Measurements from ENCODE around the gene GRAMD2B.

GRCh38 chr5:126481243-126481642 is 58.0 kb downstream of the GRAMD2B start:
- TF ChIP-seq POLR2A (IDR thresholded peaks at IDR 0.05) (no peak), CTCF (IDR thresholded peaks at IDR 0.05) (no peak)

All from breast epithelium (tissue), 3 donors.